GM21723 (cell line): ENCODE results near the gene PXN.
"Not testable (repeated sequence)": the region's sequence is repeated elsewhere in the genome, so short reads cannot be mapped to it uniquely, and the experiment has no call there.

Experiments used
- ATAC-seq: cut with Tn5 transposase; IDR thresholded peaks from one replicate; pipeline ENCODE4 v1.9.1; 2021; ENCODE audit warnings: mild to moderate bottlenecking, moderate library complexity; ENCODE audit not compliant: unreplicated experiment

PXN gene

DNA sequence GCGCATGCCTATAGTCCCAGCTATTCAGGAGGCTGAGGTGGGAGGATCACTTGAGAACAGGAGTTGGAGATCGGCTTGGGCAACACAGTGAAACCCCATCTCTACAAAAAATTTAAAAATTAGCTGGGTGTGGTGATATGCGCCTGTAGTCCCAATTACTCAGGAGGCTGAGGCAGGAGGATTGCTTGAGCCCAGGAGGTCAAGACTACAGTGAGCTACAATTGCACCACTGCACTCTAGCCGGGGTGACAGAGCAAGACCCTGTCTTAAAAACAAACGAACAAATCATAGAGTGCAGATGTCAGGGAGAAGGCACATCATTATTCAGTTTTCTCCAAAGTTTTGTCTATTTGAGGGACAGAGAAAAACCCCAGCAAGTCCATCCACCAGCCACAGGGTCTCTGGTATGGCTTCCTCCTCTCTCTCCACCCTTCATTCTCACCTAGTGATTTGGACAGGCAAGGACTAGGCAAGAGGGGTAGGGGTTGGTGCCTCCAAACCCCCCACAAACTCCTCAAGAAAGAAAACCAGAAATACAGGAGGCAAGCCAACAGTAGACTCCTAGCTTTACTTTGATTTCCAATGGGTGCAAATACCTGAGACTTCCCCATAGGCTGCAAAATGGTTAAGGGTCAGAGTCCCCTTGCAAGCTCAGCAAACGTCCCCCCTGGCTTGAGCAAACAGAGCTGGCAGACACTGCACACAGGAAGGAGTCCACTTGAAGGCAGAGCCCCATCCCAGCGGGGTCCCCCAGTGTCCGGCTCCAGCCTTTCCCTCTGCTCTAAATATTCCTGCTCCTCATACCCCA lies 38.1 kb downstream of the PXN start:
- ATAC-seq: no peak

DNA sequence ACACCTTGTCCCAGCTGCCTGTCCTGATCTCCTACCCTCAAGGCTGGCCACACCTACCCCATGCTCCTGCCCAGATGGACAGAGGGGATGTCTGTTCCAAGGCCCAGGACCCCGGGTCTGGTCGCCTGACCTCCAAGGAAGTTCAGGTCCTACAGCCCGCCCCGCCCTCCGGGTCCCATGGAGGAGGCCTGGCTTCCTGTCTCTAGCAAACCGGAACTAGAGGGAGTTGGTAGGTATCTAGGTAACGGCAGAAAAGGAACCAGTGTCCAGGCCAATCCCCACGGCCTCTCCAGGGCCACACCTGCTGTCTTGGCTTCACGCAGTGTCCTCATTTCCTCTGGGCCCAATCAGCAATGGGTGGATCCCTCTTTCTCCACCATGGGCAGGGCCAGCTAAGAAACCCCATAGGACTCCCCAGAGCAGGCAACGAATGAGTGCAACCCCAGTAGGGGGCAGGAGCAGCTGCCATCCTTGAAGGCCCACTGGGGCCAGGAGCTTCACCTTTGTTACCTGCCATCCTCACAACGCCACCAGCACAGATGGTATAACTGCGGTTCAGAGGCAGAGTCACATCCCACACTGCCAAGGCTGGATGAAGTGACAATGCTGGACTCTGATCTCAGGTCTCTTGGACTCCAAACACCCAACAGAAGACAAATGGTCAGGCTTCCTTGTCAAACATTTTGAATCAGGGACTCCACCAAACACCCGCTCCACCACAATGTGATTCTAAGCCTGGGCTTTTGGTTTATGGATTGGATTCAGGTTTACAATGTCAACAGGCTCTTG lies 39.5 kb downstream of the PXN start:
- ATAC-seq: no peak

DNA sequence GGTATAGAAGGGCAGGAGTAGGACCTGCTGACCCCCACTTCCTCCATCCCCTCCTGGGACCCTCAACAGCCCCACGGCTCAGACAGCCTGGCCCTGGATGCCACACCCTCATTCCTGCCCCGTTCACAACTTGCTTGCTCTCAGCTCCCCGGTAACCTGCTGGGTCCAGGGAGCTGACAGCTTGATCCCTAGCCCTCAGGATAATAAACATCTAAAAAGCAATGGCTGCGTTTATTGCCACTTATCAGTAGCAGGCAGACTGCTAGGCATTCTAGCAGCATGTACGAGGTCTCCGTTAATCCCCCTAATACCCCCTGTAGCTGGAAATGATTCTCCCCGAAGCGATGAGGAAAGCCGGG lies 40.4 kb downstream of the PXN start:
- ATAC-seq: no peak

DNA sequence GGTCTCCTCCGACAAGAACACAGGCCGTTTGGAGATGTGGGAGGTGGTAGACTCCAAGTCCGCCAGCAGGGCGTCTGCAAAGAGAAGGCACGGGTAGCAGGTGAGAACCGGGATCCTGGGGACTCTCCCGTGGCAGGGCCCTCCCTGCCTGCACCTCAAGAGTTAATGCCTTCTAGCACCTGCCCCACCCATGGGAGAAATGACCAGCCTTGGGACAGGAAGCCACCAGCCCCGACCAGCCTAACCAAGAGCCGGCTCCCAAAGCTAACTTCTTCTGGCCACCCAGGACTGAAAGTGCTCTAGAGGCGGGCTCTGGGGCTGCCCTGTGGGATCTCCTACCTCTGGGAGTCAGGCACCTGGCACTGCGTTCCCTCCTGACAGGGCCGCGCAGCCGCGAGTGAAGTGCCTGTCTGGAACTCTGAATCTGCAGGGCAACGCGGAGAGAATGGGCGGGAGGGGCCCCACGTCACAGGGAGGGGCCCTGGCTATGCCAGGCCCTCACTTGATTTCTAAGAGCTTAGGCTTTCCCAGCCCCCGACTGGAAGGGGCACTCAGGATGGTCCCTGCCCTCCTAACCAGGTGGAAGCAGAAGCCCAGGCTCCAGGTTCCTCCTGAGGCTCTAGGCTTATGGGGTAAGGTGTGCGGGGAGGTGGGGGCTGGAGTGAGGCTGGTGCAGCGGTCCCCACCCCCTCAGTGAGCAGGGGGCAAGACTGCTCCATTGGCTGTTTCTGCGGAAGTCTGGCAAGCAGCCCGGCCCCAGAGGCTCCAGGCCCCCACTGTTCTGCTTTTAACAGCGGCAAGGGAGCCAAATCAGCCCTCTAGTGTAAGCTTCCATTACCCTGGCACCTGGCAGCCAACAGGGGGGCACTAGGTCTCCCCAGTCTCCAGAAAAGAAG lies 41.0 kb downstream of the PXN start:
- no peak for ATAC-seq

DNA sequence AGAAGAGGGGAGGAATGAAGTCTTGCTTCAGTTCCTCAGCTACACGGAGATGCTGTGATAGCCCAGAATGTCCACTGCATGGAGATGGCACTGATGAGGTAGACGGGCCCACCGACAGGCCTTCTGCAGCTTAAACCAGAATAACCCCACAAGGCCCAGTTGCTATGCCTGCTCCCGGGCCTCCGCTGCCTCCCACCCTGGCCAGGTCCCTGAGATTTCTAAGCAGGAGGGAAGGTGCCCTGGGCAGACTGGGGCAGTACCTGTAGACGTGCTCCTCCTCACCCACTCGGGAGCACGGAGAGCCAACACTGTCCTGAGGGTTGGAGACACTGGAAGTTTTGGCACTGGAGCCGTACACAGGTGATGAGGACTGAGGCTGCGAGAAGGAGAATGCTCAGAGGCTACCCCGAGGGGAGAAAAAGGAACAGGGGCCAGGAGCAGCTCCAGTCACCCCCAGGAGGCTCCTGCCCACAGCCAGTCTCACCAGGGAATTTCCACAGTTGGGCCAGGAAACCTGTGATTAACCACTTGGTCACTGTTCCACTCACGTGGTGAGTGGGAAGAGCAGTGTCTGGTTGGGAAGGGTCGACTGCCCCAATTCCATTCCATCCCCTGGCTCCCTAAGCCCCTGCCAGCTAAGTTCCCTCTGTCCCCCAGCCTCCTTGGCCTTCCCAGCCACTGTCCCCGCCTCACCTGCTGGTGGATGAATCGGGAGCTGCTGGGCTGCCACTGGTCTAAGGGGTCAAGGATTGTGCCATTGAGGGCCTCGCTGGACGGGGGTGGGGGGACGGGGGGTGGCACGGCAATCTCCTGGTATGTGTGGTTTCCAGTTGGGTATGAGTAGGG lies 41.8 kb downstream of the PXN start:
- ATAC-seq: no peak

DNA sequence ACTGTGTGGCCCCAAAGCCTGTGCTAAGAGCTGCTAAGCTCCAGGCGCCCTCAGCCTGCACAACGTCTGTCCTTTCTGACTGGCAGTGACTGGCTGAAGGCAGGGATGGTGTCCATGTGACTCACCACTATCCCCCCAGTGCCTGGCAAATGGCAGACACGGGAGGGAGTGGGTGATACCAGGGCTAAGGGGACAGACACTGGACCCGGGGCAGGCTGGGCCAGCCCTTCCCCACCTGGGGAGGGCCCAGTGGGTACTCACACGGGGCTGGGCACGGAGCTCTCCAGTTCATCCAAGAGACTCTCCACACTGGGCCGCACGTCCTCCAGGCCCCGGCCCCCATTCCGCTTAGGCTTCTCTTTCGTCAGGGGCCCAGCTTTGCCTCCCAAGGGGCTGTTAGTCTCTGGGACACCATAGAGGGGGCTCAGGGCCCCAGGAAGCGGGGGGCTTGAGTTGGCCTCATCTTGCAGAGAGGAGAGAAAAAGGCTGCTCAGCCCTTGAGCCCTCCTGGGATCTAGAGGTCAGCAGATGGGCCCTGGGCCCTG lies 43.2 kb downstream of the PXN start:
- ATAC-seq: no peak

DNA sequence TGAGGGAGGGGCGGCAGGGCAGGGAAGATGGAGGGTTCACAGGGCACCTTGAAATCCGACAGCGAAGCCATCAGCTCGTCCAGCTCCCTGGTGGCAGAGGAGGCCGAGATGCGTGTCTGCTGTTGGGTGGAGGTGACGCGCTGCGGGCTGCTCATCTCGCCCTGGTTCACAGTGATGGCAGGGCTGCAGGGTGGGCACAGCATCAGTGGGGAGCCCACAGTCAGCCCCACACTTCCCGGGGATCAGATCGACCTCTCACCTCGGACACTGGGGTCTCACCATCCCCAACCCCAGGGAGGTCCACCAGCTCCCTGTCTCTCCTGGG lies 44.0 kb downstream of the PXN start:
- no peak for ATAC-seq

DNA sequence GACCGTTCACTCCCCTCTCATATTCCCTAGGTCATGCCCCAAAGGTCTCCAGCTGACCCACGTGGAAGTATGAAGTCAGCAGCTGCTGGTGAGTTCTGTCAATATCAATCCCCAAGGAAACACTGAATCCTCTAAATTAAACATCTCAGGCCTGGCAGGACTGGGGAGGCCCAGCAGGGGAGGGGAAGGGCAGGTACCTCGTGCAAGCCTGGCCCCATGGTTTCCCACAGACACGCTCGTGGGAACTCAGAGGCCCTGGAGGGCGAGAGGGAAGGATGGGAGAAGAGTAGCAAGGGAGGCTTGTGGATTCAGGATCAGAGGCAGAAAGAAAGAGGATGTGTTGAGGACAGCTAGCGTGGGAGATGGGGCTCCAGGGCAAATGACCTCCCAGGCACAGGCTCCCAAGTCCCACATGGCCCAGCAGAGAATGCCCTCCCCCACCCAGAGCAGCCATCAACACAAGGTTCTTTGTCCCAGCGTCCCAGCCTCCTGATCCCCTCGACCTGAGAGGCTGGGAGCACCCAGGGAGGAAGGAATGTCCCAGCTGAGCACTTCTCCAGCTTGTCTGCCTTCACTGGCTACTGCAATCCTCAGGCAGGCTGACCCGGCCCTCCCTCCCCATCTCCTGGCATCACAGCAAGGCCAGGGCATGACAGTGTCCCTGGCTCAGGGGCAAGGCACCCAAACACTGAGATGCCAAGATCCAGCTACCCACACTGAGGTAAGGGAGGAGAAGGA lies 44.5 kb downstream of the PXN start:
- ATAC-seq: no peak

DNA sequence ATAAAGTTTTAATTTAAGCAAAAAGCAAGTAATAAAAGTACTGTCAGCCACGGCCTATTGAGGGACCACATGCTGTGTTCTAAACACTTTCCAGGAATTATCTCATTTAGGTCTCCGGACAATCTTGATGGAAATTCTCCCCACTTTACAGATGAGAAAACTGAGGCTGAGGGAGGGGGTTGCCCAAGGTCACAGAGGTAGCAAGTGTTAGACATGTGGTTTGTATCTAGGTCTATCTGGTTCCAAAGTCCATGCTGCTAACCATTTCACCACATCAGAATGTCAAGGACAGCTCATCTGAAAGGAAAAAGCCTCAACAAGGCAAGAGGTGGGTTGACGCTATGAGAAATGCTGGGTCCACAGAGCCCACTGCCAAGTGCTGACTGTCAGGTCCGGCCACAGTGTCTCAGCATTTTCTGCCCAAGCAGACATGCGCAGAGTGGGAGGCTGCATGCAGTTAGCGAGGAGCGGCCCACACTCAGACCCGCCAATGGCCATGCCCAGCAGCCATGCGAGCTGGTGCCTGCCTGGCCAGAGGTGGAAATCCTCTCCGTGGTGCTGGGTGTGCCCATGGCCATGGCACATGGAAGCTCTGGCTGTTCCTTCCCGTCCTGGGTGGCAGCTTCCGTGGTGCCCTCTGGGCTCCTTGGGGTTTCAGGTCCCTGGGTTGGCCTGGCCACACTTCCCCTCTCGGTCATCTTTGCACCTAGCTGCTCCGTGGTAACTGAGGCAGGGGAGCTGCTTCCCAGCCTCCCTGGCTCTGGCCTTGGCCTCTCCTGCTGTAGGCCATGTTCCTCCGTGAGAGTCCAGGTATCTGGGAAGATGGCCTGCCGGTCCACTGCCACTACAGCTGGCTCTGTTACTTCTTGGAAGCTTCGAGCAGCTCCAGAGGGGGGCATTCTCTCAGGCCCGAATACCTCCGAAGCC lies 46.6 kb downstream of the PXN start:
- no peak for ATAC-seq

DNA sequence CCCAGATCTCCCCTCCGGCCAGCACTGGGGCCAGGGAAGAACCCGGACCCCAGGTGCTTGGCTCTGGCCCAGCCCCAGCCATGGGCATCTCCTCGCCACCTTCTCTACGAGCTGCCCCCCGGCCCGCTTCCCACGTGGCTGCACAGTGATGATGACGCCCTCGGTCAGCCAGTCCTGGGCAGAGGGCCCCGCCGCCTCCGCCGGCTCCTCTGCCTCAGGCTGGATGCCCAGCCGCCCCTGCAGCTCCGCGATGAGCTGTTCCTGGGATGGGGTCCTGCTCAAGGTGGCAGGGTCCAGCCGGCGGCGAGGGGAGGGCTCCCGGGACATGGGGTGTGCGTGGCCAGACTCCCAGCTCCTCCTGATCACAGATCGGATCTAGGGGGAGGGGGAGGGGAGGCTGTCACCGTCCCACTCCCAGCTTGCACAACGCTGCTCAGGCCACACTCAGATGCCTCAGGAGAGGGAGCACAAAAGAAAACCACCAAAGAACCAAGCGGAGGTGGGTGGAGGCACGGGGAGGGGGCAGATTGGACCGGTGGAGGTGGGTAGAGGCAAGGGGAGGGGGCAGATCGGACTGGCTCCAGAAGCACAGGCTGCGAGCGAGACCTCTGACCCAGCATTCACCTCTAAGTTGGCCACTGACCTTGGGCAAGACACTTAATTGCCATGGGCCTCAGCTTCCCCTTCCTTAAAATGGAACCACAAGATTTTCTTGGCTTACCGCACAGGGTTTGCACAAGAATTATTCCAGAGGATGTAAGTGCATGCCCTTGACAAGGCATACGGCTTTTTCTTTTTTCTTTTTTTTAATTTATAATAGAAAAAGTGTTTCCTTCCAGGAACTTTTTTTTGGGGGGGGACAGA lies 48.6 kb downstream of the PXN start:
- no peak for ATAC-seq

DNA sequence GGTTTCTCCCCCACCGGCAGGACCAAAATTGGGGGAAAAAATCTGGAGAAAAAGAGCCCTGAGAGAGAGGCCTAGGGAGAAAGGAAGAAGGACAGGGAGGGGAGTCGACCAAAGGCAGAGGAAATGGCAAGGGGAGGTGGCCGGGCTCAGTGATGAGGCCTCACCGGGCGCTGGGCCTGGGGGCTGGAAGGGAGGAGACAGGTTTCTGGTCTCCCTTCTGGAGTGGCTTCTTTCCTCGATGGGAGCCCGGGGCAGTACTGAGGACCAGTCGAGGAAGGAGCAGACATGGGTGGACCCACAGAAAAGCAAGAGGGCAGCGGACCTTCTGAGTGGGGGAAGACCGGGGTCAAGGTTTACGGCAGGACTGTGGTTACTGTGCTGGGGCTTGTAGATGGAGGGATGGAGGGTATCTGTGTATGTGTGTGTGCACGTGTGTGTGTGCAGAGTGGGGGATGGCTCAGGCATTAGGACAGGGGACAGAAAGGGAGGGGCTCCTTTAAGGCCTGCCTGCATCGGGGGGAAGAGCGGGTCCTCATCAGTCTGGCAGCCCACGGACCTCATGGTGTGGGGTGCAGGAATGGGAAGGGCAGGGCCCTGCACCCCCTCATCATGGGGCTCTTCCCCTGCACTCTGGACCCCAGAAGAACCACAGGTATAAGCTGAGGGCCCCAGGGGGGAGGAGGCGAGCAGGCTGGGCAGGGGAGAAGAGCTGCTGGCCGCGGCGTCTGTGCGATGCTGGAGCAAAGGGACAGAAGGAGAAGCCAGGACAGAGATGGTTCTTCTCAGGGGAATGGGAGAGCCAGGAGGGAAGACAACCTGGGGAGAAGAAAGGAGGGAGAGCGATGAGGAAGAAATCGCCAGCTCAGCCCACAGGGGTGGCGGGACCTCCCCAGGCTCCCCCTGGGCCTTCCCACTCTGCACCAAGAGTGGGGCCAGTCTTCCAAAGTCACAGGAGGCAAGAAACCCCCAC lies 49.5 kb downstream of the PXN start:
- no peak for ATAC-seq

DNA sequence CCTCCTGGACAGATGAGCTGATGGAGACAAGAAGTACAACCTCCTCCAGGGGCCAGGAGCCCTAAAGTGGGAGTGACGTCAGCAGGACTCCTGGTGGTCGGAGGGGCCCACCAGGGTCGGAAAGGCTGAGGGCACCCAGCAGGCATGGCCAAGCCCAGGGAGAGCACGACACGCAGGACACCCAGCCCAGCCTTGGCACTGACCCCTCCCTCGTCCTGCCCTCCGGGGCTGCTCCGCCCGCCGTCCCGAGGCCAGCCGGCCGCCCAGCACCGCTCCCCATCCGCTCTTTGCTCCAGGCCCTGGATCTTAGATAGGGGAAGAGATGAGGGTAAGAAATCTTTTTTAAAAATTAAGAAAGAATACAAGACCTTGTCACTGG lies 50.2 kb downstream of the PXN start:
- no peak for ATAC-seq

DNA sequence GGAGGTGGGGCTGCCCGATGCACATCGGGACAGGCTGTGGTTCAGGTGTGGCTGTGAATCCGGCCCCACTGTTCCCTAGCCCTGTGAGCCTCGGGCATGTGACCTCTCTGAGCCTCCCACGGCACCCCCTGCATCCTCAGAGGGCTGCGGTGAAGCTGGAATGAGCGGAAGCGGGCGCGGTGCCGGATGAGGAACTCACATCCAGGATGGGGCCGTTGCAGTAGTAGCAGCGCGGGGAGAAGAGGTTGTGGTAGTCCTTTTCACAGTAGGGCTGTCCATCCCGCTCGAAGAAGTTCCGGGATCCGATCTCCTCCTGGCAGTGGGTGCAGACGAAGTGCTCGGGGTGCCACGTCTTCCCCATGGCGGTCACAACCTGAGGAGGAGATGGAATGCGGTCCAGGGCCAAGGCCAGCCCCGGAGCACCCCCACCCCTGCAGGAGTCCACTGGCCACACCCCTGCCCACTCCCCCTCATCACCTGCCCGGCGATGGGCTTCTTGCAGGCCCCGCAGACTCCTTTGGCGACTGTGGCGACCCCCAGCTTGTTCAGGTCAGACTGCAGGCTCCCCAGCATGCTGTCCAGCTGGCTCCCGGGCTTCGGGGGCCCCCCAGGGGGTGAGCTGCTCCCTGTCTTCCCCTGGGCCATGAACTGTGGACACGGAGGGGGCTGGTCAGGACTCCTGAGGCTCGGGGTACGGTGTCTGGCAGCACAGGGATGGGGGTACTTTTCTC lies 50.7 kb downstream of the PXN start:
- ATAC-seq: no peak

DNA sequence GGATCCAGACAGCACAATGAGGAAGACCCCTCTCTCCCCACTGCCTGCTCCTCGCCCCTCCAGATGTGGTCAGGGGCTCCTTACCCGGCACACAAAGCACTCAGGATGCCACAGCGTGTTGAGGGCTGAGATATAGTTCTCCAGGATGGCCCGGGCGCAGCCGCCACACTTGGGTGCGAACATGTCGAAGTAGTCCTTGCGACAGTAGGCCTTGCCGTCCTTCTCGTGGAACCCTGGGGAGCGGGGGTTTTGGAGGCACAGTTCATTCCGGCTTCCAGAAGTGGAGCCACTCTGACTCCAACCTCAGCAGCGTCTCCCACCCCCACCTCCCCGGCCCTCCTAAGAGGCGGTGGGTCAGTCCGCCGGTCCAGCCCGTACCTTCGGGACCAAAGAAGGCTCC lies 51.8 kb downstream of the PXN start:
- no peak for ATAC-seq

DNA sequence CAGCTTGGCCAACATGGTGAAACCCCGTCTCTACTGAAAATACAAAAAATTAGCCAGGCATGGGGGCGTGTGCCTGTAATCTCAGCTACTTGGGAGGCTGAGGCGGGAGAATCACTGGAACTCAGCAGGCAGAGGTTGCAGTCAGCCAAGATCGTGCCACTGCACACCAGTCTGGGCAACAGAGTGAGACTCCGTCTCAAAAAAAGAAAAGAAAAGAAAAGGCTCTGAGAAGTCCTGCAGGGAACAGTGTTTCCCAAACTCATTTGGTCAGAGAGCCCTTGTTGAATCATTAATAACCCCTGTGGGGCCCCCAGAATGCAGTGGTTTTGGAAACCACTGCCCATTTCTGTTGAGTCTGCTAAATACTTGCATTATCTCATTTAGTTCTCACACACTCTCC lies 52.3 kb downstream of the PXN start:
- not testable (repeated sequence) for ATAC-seq

DNA sequence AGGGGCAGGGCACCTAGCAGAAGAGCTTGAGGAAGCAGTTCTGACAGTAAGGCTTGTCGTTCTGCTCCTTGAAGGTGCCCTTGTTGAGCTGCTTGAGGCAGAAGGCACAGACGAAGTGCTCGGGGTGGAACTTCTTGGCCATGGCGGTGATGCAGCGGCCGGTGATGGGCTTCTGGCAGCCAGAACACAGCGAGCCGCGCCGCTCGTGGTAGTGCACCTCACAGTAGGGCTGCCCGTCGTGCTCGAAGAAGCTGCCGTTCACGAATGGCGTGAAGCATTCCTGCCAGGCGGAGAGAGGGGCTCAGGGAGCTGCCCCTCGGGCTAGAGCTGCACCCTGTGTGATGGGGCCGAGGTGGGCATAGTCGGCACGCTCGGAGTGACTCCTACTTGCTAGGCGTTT lies 53.2 kb downstream of the PXN start:
- ATAC-seq: no peak
